Activated T-helper 9 cell treated with anti-CD3 and anti-CD28 coated beads, Interleukin-2, amount 50 U/mL, for 16 hours (primary cell): ENCODE data around the gene LEP.

Experiments
- DNase-seq: peaks from one replicate; pipeline ENCODE4 v3.0.0-alpha.2; 2020; ENCODE audit warnings: low read depth

LEP gene

GRCh38 chr7:128240696-128241386 lies at the start of gene LEP:
Gene LEP (plus strand): TSS chr7:128241278. CDS start chr7:128252019, 10,741 bp downstream.
- no peak for DNase-seq

DNA sequence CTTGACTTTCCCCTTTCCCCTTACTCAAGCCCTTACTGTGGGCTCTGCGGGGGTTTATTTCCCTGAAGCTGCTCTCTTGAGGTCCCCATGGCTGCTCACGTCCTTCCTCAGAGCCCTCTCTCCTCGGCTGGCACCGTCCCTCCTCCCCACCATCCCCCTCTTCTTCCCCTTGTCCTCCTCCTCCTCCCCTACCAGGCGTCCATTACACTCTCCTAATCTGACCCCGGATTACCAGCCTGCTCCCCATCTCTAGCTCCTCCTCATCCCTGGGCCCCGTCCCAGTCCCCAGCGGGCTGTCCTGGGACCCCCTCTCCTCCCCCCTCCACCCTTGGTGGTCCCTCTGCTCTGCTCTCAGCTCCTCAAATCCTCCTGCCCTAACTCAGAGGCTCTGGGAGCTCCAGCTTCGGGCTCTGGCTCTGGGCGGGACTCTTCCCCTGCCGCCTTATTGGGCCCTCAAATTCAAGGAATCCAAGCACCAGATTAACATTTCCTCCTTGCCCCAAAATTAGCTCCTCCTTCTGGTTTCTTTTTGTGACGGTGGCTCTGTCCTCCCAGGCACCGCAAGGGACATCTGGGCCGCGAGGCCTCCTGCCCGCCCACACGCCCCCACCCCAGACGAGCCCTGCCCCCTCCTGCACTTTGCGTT lies 48.5 kb upstream of the LEP start:
- DNase-seq: no peak

DNA sequence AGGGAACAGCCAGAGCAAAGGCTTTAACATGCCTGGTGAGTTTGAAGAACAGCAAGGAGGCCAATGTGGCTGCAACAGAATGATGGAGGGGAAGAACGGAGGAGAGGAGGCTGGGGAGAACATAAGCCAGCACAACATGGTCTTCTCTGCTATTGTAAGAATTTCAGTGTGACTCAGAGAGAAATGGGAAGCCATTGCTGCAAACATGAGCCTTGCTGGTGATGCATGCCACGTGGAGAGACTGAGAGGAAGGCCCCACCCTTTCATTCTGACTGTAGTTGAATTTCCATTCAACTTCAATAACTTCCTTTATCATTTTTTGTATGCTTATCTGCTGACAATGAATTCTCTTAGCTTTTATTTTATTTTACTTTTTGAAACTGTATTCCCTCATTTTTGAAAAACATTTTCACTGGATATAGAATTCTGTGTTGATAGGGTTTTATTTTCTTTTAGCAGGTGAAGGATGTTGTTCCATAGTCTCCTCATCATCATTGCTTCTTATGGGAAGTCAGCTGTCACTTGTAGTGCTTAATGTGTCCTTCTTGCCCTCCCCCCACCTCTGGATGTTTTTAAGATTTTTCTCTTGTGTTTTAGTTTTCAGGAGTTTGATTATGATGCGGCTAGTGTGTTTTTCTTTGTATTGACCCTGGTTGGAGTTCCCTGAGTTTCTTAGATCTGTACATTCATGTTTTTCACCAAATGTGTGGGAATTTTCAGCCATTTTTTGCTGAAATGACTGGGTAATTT lies 46.4 kb upstream of the LEP start:
- DNase-seq: no peak

DNA sequence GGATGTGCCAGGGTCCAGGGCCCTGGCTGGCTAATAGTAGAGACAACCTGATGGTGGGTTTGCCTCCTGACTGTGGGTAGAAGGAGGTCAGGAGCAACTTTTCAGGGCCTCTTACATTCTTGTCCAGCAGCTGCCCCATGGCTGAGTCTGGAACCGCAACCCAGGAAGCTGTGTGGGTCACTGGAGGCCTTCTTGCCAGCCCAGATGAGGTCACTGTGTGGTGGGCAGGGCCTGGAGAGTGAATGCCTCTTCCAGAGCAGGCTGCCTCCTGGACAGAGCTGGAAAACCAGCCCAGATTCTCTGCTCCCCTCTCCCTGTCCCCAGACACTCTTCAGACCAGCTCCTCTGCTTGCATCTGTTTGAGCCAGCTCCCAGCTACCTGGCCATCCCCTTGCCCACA lies 43.5 kb upstream of the LEP start:
- no peak for DNase-seq

- DNase-seq: no peak
These were observed 43.0 kb upstream of the LEP start for GRCh38 chr7:128197989-128198580.

DNA sequence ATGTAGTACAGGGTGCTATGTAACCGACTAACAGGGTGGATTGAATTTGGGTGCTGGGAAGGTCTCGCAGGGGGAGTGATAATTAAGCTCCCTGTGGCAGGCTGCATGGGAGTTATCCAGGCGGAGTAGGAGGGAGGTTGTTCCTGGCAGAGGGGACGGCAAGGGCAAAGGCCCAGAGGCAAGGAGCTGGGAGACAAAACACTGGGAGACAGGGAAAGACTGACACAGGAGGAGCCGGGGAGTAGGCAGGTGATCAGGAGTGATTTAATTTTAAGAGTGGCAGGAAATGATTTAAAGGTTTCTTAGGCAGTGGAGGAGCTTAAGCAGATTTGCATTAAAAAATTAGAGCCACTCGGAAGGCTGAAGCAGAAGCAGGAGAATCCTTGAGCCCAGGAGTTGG lies 40.7 kb upstream of the LEP start:
- no peak for DNase-seq

DNA sequence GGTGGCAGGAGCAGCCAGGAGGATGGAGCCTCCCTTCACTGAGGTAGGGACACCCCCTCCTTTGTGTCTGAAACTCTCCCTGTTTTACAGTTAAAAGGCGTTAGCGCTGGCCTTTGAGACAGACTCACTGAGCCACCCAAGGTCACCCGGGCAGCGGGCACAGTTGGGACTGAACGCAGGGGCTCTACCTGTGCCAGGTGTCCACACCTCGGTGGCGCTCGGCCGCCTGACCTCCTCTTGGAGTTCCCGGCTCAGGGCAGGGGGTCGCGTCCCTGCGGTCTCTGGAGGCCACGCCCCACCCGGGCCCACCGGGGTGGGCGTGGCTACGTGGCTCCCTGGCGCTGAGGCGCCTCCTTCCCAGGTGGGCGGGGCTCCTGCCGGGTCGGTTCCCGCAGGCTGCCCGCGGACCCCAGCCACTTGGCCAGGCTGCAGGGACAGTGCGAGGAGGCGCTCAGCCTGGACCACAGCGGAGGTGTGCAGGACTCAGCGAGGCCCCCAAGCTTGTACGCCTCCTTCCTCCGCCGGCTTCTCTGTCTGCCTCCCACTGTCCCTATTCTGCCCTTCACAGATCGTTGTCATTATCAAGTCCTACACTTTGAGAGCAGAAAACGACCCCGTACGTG lies 39.9 kb upstream of the LEP start:
- no peak for DNase-seq

- no peak for DNase-seq
These were observed 39.4 kb upstream of the LEP start for GRCh38 chr7:128201690-128202085.

DNA sequence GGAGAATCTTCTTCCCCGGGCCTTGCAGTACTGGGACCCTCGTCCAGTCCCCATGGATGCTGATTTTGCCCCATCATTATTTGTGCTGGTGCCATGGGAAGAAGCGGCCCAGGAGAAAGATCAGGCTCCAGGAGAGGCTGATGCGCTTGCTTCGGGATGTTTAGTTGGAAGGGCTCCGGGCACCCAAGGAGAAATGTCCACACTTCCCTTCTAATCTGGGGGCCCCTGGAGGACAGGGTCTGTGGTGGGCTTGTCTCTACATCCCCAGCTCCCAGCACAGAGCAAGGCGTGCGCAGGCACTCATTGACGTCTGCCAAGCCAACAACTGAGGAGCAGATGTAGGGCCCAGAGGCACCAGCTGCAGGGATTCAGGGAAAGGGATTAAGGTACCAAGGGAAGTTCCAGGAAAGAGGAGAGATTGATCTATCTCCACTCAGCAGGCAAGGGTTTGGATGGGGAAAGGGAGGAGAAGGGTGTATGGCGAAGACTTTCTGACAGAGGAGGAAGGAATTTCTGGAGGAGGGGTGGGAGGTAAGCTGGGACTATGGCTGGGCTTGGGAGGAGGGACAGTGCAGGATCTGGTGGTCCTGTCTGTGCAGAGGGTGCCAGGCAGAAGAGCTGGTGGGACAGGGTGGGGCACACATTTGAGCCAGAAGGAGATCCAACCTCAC lies 38.7 kb upstream of the LEP start:
- DNase-seq: no peak

DNA sequence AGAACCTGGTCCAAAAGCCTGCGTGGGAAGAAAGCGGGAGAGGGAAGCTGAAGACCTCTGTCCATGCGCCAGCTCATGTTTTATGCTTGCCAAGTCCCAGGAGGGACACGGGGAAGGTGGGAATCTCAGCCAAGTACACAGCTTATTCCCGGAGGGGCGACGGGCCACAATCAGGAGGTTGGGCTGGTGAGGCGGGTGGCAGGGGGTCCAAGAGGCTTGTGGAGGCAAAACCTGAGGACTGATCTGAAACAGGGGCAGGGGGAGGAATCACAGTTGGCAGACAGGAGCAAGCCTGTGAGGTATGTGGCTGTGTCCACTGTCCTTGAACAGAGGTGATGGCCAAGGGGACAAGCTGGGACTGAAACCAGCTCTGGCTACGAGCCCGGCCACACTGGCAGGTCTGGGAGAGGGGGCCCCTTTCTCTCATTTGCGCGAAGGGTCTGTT lies 38.0 kb upstream of the LEP start:
- no peak for DNase-seq

DNA sequence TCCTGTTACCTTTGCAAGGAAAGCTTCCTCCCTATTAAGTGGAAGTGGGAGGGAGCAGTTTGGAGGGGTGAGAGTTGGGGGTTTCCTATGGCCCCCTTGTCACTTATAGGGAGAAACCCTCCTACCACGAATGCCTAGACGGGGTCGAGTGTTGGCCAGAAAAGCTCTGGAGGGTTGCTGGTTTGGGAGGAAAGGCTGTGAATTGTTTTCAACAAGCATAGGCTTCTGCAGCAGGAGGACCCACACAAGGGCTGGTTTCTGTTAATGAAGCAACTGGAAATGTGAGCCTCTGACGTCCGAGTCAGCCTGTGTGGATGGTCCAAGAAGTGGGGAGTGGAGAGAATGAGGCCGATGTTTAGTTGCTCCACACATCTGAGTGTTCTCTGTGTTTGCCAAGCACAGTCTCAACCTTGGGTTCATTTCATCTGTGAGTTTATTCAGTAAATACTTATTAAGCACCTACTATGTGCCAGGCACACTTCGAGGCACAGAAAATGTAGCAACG lies 37.3 kb upstream of the LEP start:
- no peak for DNase-seq

DNA sequence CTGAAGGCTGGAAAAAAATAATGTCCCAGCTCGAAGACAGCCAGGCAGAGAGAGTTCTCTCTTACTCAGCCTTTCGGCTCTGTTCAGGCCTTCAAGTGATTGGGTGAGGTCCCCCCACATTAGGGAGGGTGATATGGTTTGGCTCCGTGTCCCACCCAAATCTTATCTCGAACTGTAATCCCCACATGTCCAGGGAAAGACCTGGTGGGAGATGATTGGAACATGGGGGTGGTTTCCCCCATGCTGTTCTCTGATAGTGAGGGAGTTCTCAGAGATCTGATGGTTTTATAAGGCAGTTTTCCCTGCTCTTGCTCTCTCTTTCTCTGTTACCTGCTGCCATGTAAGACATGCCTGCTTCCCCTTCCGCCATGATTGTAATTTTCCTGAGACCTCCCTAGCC lies 36.6 kb upstream of the LEP start:
- no peak for DNase-seq

- DNase-seq: no peak
These were observed 36.0 kb upstream of the LEP start for GRCh38 chr7:128205068-128205467.

GRCh38 chr7:128206017-128206746 lies 34.9 kb upstream of the LEP start:
- DNase-seq: no peak

GRCh38 chr7:128206747-128207500 lies 34.2 kb upstream of the LEP start:
- DNase-seq: no peak

DNA sequence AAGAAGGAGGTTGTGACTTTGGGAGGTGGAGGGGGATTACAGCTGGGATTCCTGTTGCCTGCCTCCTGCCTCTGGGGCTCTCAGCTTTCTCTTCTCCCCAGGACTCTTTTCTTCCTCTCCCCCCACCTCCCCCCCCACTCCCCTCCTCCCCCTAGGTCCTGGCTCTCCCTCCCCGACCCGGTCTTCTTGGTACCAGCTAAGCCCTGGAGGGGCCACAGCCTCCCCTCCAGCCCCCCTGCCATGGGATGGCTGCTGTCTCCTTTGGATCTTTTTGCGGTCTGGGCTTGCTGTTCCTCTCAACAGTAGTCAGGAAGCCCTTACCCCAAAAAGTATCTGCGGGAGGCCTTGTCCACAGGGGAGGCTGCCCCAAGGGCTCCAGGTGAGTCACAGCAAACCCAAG lies 33.5 kb upstream of the LEP start:
- DNase-seq: no peak

DNA sequence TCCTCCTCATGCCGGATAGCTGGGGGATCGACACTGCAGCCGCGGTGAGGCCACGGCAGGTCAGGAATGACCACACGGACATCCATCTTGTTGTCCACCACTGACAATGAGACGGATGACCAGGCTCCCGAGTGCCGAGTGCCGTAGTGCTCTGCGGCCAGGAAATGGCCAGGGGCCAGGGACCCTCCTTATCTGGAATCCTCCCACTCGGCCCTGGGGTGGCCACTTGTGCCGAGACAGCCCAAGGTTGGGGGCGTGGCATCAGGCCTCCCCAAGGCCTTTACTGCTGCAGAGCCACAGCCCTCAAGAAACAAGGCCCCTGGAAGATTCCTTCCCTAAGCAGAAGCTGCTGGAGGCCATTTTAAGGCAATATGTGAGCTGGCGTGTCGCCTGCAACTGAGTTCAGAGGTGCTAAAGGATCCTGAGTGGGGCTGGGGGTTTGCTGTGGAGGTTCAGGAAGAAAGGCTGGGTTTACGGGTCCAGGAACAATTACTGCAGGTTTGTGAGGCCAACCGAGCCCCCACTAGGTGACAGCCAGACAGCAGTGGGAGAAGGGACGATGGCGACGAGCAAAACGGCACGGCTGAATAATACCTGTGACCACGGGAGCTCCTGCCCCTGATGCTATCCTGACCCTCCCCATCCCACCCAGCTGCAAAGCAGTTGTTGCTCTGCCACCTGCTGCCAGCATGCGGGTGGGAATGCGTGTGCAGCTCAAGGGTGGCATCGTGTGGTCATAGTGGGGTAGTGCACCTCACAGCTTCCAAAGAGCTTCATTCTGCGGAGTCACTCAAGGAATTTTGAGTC lies 31.6 kb upstream of the LEP start:
- DNase-seq: peak; percentile 50

DNA sequence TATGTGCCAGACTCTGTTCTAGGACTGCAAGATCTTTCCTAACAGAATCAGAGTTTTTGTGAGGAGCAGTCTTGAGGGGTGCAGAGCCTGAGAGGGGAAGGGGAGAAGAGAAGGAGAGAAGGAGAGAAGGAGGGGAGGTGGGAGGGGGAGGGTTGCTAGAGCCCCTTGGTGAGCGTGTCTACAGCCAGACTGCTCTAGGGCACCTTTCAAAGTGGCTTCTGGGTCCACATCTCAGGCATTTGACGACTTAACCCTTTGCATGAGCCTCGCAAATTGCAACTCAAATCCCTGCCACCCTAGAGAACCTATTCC lies 31.1 kb upstream of the LEP start:
- no peak for DNase-seq
